Panc1 (cell line): ENCODE data around the gene ELP1.

Experiments
- CTCF ChIP-seq: fragments of 450-650 bp; IDR thresholded peaks from 2 replicates; pipeline ENCODE4 v1.5.1; 2017; ENCODE audit warnings: mild to moderate bottlenecking
- POLR2AphosphoS5 ChIP-seq: IDR thresholded peaks from 2 replicates; pipeline ENCODE4 v1.6.1; 2012; ENCODE audit warnings: mild to moderate bottlenecking, low read depth, low read length, moderate library complexity
- REST ChIP-seq, 2 experiments: IDR thresholded peaks; 2 replicates each; pipeline ENCODE4 v1.6.1; 2011 to 2012; ENCODE audit warnings: low read depth in 2 of 2, control low read depth in 1 of 2, low read length in 1 of 2, mild to moderate bottlenecking in 1 of 2, moderate library complexity in 1 of 2; ENCODE audit not compliant: insufficient read depth in 1 of 2
- SIN3A ChIP-seq: IDR thresholded peaks from 2 replicates; pipeline ENCODE4 v1.6.1; 2012; ENCODE audit warnings: low read depth, mild to moderate bottlenecking, low read length, moderate library complexity, borderline replicate concordance; ENCODE audit not compliant: insufficient read depth
- TCF7L2 ChIP-seq: IDR thresholded peaks from 2 replicates; pipeline ENCODE4 v1.6.1; 2011; ENCODE audit warnings: mild to moderate bottlenecking, low read depth, low read length, inconsistent platforms

- TF ChIP-seq REST (IDR thresholded peaks at IDR 0.05; ENCODE audit: insufficient read depth in 1 of 2, low read depth in 2 of 2, low read length in 1 of 2) (no peak), CTCF (no peak), POLR2AphosphoS5 (no peak), SIN3A (no peak), TCF7L2 (no peak)
Measured at GRCh38 chr9:108836319-108836718, 97.6 kb downstream of the ELP1 start.
